ENCODE data around the gene SPPL3.

DNA sequence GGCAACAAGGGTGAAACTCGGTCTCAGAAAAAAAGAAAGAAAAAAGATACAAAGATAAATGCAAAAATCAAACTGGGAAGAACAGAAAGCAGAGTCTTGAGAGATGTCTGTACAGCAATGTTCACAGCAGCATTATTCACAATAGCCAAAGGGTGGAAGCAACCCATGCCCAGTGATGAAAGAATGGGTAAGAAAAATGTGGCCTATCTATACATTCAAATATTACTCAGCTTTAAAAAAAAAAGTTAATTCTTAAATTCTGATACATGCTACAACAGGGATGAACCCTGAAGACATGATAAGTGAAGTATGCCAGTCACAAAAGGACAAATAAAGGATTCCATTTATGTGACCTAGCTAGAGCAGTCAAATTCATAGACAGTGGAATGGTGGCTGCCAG, 33.7 kb downstream of the SPPL3 start:
- TF ChIP-seq POLR2A (IDR thresholded peaks at IDR 0.05; ENCODE audit: low read depth, low read length) (no peak), TAF1 (IDR thresholded peaks at IDR 0.05; ENCODE audit: borderline replicate concordance, low read depth, low read length) (no peak), POLR2AphosphoS5 (IDR thresholded peaks at IDR 0.05; ENCODE audit: low read depth, low read length) (no peak)

All from GM12892 (cell line).